ENCODE data around the gene ANKFN1. TPM values are rescaled to one million over a fixed set of nuclear protein-coding genes. Genes with fewer than 3 reads are reported as not detected.
A peak's percentile ranks its signal among the peaks of the same experiment; 100 is the strongest.

ANKFN1 gene
- not detected in 2 replicates for total RNA-seq

- no peak for DNase-seq
Measured at GRCh38 chr17:56152874-56153602, at the start of gene ANKFN1. Gene ANKFN1 (plus strand): TSS chr17:56153475. CDS start chr17:56212668, 59,193 bp downstream.

- DNase-seq = no peak
Measured at GRCh38 chr17:56108811-56109284, 44.4 kb upstream of the ANKFN1 start.

GRCh38 chr17:56109836-56110235 is 43.4 kb upstream of the ANKFN1 start:
- DNase-seq = no peak

GRCh38 chr17:56110463-56111135 is 42.7 kb upstream of the ANKFN1 start:
- no peak for DNase-seq

GRCh38 chr17:56111706-56112485 is 41.4 kb upstream of the ANKFN1 start:
- no peak for DNase-seq

- peak; percentile 7 for DNase-seq
Measured at GRCh38 chr17:56113486-56113885, 39.8 kb upstream of the ANKFN1 start.

- DNase-seq = no peak
Measured at GRCh38 chr17:56114469-56114868, 38.8 kb upstream of the ANKFN1 start.

GRCh38 chr17:56119191-56119590 is 34.1 kb upstream of the ANKFN1 start:
- DNase-seq = no peak

- no peak for DNase-seq
Measured at GRCh38 chr17:56119936-56120335, 33.3 kb upstream of the ANKFN1 start.

- DNase-seq = peak; percentile 3
Measured at GRCh38 chr17:56121191-56122051, 31.9 kb upstream of the ANKFN1 start.

GRCh38 chr17:56125830-56126819 is 27.1 kb upstream of the ANKFN1 start:
- peak; percentile 60 for DNase-seq

- no peak for DNase-seq
Measured at GRCh38 chr17:56130026-56130425, 23.2 kb upstream of the ANKFN1 start.

- no peak for DNase-seq
Measured at GRCh38 chr17:56130631-56131030, 22.6 kb upstream of the ANKFN1 start.

GRCh38 chr17:56131431-56131830 is 21.8 kb upstream of the ANKFN1 start:
- DNase-seq = no peak

GRCh38 chr17:56136301-56136700 is 17.0 kb upstream of the ANKFN1 start:
- no peak for DNase-seq

- DNase-seq = no peak
Measured at GRCh38 chr17:56141046-56141839, 12.0 kb upstream of the ANKFN1 start.

GRCh38 chr17:56142325-56142724 is 10.9 kb upstream of the ANKFN1 start:
- DNase-seq = no peak

GRCh38 chr17:56142781-56143180 is 10.5 kb upstream of the ANKFN1 start:
- no peak for DNase-seq

- DNase-seq = no peak
Measured at GRCh38 chr17:56144223-56144622, 9.1 kb upstream of the ANKFN1 start.

- DNase-seq = no peak
Measured at GRCh38 chr17:56146534-56146933, 6.7 kb upstream of the ANKFN1 start.
